Amniotic epithelial cell (primary cell): ENCODE data around the gene RGL2.
"Not testable (repeated sequence)": the region's sequence is repeated elsewhere in the genome, so short reads cannot be mapped to it uniquely, and the experiment has no call there.

Source experiments
- DNase-seq: peaks from one replicate; pipeline ENCODE4 v3.0.0-alpha.2; 2010; ENCODE audit warnings: low read depth

Gene RGL2, protein sequence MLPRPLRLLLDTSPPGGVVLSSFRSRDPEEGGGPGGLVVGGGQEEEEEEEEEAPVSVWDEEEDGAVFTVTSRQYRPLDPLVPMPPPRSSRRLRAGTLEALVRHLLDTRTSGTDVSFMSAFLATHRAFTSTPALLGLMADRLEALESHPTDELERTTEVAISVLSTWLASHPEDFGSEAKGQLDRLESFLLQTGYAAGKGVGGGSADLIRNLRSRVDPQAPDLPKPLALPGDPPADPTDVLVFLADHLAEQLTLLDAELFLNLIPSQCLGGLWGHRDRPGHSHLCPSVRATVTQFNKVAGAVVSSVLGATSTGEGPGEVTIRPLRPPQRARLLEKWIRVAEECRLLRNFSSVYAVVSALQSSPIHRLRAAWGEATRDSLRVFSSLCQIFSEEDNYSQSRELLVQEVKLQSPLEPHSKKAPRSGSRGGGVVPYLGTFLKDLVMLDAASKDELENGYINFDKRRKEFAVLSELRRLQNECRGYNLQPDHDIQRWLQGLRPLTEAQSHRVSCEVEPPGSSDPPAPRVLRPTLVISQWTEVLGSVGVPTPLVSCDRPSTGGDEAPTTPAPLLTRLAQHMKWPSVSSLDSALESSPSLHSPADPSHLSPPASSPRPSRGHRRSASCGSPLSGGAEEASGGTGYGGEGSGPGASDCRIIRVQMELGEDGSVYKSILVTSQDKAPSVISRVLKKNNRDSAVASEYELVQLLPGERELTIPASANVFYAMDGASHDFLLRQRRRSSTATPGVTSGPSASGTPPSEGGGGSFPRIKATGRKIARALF

DNA sequence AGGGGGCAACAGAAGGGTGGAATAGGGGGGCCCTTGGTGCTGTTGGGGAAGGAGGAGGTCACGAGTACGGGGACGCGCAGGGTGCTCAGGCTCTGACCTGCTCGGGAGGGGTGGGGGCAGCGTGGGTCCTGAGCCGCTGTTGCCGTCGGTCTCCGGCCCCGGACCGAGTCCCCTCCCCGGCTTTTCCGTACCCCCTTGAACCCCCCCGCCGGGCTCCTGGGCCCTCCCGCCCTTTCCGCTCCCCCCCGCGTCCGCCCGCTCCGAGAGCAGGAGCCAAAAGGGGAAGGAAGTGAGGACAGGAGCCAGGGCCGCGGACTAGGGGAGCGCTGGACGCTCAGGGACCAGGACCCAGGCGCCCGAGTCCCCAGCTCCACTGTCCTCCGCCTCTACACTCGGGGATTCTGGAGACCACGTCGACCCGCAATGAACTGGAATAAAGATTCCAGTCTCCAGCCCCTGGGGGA, at the start of gene RGL2:
Gene RGL2 (minus strand): TSS at position 170 of the 464 bp plus-strand sequence. CDS start 332 bp downstream, outside the sequence.
- peak; percentile 48 for DNase-seq

DNA sequence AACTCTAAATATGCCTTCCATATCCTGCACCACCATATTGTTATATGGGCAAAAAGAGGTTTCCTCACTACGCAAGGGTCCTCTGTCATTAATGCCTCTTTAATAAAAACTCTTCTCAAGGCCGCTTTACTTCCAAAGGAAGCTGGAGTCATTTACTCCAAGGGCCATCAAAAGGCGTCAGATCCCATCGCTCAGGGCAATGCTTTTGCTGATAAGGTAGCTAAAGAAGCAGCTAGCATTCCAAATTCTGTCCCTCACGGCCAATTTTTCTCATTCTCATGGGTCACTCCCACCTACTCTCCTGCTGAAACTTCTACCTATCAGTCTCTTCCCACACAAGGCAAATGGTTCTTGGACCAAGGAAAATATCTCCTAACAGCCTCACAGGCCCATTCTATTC, 49.1 kb upstream of the RGL2 start:
- DNase-seq: no peak

DNA sequence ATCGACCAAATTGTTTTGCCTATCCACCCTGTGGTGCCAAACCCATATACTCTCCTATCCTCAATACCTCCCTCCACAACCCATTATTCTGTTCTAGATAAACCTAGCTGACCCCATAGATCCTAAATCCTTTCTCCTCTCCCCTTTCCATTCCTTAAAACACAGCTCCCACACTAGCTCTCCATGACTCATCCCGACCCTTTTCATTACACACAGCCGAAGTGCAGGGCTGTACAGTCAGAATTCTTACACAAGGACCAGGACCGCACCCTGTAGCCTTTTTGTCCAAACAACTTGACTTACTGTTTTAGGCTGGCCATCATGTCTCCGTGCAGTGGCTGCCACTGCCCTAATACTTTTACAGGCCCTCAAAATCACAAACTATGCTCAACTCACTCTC, 48.2 kb upstream of the RGL2 start:
- DNase-seq: peak; percentile 55

DNA sequence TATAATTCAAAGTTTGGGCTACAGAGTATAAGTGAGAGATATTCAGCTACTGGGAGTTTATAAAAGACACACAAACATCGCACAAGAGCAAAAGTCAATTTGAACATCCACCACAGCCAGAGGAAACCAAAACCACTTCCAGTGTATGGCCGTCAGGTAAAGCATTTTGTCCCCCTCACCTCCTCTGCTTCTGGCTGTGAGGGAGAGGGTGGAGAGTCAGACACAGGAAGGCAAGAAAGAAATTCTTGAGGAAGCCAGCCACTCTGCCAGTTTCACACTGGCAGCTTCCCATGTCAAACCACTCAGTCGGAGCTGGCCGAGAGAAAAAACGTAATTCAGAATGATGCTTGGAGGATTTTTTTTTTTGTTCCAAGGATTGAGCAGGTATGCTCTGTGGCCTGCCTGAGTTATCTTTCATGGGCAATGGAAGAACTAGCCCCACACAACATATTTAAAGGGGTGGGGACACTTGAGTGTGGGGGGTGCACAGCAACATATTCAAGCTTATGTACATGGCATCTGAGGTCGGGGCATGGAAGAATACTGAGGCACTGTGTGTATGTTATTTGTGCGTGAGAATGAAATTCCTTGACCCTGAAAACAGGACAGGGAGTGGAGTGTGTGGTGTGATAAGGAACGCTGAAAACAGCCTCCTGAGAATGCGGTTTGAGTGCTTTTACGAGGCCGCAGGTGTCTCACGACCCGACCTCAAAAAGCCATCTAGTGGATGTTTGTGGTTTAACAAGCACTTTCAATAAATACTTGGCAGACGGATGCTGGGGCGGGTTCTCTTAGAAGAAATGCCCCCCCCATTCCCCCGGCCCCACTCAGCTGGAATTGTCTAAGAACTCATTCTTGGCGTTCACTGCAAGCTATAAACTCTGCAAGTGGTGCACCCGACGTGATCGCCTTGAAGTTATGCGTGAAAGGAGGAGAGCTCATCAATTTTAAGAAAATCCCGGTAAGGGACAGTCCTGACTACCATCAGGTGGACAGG, 46.3 kb upstream of the RGL2 start:
- peak; percentile 93 for DNase-seq

DNA sequence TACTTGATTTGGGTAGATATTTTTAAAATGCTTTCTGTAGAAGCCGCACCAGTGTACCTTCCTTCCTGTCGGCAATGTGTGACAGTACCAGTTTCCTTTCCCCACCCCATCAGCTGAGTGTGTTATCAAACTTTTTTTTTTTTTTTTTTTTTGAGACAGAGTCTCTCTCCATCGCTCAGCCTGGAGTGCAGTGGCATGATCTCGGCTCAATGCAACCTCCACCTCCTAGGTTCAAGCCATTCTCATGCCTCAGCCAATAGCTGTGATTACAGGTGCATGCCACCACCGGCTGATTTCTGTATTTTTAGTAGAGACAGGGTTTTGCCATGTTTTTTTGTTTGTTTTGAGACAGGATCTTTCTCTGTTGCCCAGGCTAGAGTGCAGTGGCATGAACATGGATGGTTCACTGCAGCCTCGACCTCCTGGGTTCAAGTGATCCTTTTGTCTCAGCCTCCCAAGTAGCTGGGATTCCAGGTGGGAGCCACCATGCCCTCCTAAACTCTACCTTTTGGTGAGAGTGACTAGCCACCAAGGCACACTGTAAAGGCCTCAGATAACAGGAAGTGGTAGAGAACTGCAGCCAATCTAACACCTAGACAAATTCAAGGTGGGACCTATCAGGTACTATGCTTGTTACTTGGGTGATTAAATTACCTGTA, 45.3 kb upstream of the RGL2 start:
- no peak for DNase-seq

DNA sequence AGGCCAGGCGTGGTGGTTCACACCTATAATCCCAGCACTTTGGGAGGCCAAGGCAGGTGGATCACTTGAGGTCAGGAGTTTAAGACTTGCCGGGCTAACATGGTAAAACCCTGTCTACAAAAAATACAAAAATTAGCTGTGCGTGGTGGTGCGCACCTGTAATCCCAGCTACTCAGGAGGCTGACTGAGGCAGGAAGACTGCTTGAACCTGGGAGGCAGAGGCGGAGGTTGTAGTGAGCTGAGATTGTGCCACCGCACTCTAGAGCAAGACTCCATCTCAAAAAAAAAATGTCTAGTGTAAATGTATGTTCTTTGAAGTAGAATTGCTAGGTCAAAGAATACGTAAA, 44.8 kb upstream of the RGL2 start:
- not testable (repeated sequence) for DNase-seq

DNA sequence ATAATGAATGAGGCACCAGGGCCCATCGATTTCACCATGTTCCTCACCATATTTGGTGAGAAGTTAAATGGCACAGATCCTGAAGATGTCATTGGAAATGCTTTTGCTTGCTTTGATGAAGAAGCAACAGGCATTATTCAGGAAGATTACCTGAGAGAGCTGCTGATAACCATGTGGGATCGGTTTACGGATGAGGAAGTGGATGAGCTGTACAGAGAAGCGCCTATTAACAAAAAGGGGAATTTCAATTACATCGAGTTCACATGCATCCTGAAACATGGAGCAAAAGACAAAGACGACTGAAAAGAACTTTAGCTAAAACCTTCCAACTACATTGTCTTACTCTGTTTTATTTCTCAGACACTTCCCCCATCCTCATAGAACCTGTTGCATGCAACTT, 40.5 kb upstream of the RGL2 start:
- no peak for DNase-seq

DNA sequence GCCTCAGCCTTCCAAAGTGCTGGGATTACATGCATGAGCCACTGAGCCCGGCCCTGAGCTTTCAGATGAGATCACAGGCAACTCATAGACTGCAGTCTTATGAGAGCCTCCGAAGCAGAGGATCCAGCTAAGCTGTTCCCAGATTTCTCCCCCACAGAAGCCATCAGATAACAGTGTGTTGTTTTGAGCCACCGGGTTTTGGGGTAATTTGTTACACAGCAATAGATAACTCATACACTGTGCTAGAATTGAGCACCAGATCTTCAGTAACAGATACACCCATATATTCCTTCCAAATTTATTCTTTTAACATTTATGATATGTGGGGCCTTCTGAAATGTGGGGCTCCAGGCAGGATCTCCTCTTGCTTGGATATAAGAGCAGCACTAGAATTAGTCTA, 37.8 kb upstream of the RGL2 start:
- no peak for DNase-seq

DNA sequence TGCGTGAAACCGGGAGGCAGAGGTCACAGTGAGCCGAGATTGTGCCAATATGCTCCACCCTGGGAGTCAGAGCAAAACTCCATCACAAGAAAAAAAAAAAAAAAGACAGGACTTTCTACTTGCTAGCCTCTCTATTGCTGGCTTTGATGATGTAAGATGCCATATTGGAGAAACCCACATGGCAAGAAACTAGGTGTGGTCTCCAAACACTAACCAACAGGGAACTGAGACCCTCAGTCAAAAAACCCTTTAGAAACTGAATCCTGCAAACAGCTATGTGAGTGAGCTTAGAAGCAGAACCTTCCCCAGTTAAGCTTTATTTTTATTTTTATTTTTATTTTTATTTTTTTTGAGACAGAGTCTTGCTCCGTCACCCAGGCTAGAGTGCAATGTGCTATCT, 37.2 kb upstream of the RGL2 start:
- no peak for DNase-seq

DNA sequence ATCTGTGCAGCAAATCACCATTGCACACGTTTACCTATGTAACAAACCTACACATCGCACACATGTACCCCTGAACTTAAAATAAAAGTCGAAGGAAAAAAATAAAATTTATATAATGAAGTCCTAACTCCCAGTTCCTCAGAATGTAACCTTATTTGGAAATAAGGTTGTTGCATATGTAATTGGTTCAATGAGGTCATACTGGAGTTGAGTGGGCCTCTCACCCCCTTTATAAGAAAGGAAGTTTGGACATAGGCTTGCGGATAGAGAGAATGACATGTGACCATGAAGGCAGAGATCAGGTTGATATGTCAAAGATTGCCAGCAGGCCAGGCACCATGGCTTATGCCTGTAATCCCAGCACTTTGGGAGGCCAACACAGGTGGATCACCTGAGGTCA, 34.9 kb upstream of the RGL2 start:
- DNase-seq: no peak

DNA sequence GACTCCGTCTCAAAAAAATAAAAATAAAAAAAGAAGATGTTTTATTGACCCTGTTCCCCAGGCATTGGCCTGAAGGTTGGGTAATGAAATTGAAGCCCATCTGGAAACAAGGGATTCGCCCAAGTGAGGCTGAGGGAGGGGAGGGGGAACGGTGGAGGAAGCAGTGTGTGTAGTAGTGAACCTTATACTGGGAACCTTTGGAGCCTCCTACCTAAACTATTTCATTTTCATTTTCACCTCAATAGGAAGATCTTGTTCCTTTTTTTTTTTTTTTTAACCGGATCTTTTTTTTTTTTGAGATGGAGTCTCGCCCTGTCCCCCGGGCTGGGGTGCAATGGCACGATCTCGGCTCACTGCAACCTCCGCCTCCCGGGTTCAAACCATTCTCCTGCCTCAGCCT, 32.0 kb upstream of the RGL2 start:
- no peak for DNase-seq

DNA sequence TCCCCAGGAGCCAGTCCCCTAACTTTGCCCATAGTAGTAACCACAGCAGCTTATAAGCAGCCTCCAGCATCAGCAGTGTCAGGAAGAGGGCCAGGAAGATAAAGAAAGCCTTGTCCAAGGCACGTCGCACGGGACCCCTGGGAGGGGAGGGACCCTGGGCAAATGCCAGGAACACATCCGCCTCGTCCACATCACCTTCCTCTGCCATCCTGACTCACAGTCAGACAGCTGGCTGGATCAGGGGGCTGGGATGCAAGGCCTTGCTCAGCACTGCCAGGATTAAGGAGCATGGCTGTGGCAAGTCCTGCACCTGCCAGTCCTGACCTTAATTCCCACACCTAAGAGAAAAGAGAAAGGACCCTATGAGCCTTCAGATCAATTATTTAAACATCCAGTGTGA, 30.3 kb upstream of the RGL2 start:
- no peak for DNase-seq

DNA sequence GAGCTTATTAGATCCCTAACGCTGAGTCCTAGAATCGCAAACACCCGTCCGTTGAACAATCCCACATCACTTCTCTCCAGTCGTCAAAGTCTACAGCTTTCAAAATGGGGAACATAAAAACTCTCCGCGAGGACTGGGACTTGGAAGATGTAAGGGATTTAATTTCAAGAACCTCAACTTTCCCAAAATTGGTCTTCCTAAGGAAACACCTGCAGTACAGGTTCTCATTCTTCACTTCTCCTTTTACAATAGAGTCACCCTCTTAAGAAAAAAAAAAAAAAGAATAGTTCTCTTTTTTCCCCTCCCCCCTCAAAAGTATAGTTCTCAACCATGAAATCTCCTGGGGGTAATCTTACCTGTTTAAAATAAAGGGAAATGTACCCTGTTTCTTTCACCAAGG, 25.4 kb upstream of the RGL2 start:
- DNase-seq: no peak

DNA sequence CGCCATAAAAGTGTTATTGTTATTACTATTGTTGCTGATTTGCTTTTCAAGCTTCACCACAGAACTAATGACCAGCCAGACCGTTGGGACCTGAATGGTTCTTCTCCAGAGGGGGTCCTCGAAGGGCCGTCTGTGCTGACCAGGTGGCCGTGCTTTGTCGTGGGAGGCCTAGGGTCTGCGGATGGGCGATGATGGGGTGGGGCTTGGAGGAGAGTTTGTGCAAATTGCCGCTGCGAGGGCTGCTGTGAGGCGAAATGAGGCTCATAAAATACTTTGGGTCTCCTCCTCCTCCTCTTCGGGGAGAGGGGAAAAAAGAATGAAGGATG, 24.8 kb upstream of the RGL2 start:
- no peak for DNase-seq

DNA sequence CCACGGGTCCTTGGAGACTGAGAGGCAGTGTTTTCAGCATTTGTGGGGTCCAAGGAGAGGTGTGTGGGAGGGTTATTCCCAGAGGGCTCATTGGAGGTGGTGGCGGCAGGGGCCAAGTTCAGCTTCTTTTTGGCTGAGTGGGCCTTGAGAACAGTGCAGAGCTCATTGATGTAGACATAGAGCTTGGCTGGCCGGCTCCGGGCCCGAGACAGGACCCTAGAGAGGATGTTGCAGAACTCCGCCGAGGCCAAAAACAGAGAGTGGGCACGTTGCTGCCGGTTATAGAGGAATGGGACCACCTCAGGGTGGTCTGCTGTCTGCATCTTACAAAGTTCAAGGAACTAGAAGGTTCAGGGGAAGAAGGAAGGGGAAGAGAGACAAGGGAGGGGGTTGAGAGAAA, 22.5 kb upstream of the RGL2 start:
- no peak for DNase-seq

DNA sequence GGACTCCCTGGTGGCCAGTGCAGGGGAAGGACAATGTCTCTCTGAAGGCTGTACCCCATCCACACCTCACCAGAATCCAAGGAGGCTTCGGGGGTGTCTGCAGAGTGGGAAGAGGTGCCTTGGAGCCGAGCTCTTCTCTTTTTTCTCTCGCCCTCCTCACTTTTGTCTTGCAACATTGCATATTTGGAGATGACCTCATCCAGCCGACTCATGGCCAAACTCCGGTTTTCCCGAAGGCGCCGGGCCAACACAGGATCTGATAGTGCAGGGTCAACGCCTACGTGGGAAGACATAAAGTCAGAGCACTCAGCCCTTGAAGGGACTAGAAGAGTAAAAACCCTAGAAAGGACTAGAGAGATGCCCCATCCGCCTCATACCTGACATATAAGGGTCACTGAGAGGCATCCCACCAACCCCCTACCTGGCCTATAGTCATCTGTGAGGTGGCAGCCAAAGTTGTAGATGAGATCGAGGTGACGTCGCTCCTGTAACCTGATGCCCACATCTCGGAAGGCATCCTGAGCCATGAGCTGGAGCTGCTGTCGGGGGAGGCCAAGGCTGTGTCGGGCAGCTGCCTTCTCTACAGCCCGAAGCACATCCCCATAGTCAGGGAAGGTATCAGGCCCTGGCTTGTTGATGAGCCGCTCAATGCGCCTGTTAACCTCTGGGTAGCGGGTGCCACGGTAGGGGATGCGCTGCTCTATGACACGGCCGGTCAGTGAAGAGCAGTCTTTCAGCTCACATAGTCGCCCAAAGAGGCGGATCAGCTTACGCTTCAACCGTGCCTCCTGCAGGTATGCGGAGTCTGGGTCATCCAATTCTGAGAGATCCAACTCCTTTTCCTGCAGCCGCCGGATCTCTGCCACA, 21.8 kb upstream of the RGL2 start:
- DNase-seq: peak; percentile 93

DNA sequence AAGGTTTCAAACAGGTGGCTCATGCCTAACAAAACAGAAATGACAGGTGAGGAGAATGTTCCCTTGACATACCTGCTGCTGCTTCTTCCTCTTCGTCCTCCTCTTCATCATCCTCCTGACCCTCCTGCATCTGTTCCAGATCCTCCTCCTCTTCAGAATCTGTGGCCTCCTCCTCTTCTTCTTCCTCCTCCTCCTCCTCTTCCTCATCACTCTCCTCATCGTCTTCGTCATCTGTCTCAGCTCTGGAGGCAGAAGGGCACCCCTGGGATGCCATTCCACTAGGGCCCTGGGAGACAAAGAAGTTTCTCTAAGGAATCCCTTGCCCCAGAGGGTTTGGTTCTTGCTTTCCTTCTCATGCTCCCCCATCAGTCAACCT, 21.2 kb upstream of the RGL2 start:
- no peak for DNase-seq

DNA sequence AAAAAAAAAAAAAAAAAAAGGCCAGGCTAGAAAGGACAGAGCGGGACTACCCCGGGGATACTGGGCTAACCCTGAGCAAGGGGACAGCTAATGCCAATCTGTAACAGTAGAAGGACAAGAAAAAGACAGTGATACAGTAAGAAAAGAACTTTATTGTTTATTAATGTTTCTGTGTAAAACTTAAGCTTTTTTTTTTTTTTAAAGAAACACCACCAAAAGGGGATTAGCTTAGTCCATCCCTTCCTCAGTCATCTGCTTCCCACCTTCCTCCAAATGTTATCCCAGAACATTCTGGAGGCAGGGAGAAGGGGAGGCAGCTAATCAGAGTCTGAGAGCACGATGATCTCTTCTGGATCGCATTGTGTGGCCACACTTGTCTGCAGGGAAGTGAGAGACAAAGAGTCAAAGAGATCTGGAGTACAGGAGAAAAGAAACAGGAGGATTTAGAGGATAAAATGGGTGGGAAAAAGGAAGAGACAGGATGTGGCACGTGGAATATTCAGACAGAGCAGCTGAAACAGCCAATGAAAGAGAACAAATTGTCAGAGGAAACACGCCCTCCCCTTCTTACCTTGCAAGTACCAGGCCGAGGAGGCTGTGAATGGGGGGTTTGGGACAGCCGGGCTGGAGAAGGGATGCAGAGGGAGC, 19.8 kb upstream of the RGL2 start:
- DNase-seq: no peak

DNA sequence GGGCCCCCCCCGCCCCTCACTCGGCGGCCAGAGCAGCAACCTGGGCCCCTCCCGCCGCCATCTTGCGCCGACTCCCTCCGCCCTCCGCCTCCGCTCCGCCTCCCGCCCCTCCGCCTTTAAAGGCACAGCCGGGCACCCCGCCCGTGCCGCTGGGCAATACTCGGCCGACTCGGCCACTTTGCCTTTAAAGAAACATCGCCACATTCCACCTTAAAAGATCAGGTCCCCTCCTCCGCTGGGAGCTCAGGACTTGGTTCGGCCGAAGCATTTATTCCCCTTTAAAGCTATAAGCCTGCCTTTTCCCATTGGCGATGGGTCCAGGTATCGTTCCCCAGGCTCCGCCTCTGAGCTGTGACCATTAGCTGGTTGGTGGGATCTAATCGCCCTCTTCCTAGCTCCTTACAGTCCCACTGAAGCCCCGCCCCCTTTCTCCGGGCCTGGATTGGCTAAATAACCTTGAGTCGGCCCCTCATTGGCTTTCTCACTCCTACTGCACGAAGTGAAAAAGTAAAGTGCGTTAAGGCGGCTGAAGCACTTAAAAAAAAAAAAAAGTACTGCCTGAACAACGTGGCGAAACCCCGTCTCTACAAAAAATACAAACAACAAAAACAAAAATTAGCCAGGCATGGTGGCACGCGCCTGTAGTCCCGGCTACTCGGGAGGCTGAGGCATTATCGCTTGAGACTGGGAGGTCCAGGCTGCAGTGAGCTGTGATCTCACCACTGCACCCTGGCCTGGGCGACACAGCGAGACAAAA, 19.1 kb upstream of the RGL2 start, which contains the start of gene ZBTB22:
Gene ZBTB22 (minus strand): TSS at position 76 of the 757 bp plus-strand sequence. CDS start 828 bp downstream, outside the sequence.
- DNase-seq: peak; percentile 99

DNA sequence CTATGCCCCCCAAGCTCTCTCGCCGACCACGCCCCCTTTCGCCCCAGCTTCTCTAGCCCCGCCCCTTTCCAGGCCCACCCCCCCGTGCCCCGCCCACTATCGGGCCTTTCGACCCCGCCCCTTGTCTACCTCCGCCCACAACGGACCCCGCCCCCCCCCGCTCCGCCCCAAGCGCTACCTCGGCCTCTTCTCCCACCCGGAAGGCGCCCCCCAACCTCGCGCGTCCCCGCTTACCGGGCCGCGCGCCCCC, 18.6 kb upstream of the RGL2 start:
- DNase-seq: no peak
